Activated T-helper 2 cell treated with anti-CD3 and anti-CD28 coated beads, Interferon-gamma antibody, Interleukin-2, Interleukin-4, amounts not matched to agents 10 μg/mL and 5 μg/mL and 100 μg/mL, durations not matched to agents 14 hours and 24 hours and 36 hours (primary cell): ENCODE data around the gene CAV3. TPM values are rescaled to one million over a fixed set of nuclear protein-coding genes. Genes with fewer than 3 reads are reported as not detected.

Source experiments
- DNase-seq: peaks from one replicate; pipeline ENCODE4 v3.0.0; 2021; ENCODE audit warnings: low spot score
- H3K27ac Mint-ChIP-seq: one replicate; pipeline ENCODE4 v1.8.0; 2021; ENCODE audit warnings: mixed read lengths
- H3K27me3 Mint-ChIP-seq: one replicate; pipeline ENCODE4 v1.8.0; 2021; ENCODE audit warnings: low read depth, mixed read lengths
- H3K36me3 Mint-ChIP-seq: one replicate; pipeline ENCODE4 v1.8.0; 2021; ENCODE audit warnings: low read depth, mixed read lengths
- H3K4me1 Mint-ChIP-seq: one replicate; pipeline ENCODE4 v1.8.0; 2021; ENCODE audit warnings: low read depth, mixed read lengths
- H3K4me3 Mint-ChIP-seq: one replicate; pipeline ENCODE4 v1.8.0; 2021; ENCODE audit warnings: low read depth, mild to moderate bottlenecking, moderate library complexity, mixed read lengths
- H3K9me3 Mint-ChIP-seq: one replicate; pipeline ENCODE4 v1.8.0; 2021; ENCODE audit warnings: mixed read lengths
- intact Hi-C: fragments of 100-400 bp; cut with micrococcal nuclease; formaldehyde crosslinking; loops from one replicate; pipeline ENCODE4 v1.15.1; 2023
- total RNA-seq: library from RNA; stranded (reverse); gene quantifications from 2 replicates; pipeline ENCODE4 v1.2.3, GENCODE V29; 2022

The CAV3 gene
- total RNA-seq, 1 donor from 2014 or later: not detected

- no peak overlapping the region for H3K27ac Mint-ChIP-seq
- DNase-seq: no peak
- no peaks in the 10 kb centered on the region for H3K36me3 Mint-ChIP-seq
- H3K4me1 Mint-ChIP-seq: no peaks in the 10 kb centered on the region
- H3K9me3 Mint-ChIP-seq: peaks cover 6% of the 10 kb centered on the region
- intact Hi-C loops: no loop called here
- H3K4me3 Mint-ChIP-seq: no peak overlapping the region
- H3K27me3 Mint-ChIP-seq: no peaks in the 10 kb centered on the region
Observed at GRCh38 chr3:8794247-8794646, 60.6 kb downstream of the CAV3 start.

Other genes with a start within 250 kb of the CAV3 start
- 4.4 and 5.0 TPM in 2 replicates for gene LMCD1, start 232.0 kb upstream of the CAV3 start, total RNA-seq
- gene SSUH2, start 89.0 kb upstream of the CAV3 start, total RNA-seq: 0.18 TPM in 1 of 2 replicates, not detected in the other
- gene OXTR, start 35.8 kb downstream of the CAV3 start, total RNA-seq: 0.90 and 1.5 TPM in 2 replicates
- 46.1 and 46.5 TPM in 2 replicates for gene RAD18, start 229.7 kb downstream of the CAV3 start, total RNA-seq